Astrocyte (in vitro differentiated cells and primary cell): ENCODE results near the gene KRTAP10-6.

Source experiments
- EZH2 ChIP-seq: IDR thresholded peaks from 2 replicates; pipeline ENCODE4 v1.6.1; 2012; ENCODE audit warnings: mild to moderate bottlenecking, low read length, inconsistent platforms; ENCODE audit not compliant: insufficient read depth
- TF ChIP-seq, protein P1 (sequence below): IDR thresholded peaks from 2 replicates; pipeline ENCODE4 v1.5.1; 2011; ENCODE audit warnings: low read depth, mild to moderate bottlenecking, inconsistent platforms, low read length, moderate library complexity; ENCODE audit not compliant: insufficient read depth

DNA sequence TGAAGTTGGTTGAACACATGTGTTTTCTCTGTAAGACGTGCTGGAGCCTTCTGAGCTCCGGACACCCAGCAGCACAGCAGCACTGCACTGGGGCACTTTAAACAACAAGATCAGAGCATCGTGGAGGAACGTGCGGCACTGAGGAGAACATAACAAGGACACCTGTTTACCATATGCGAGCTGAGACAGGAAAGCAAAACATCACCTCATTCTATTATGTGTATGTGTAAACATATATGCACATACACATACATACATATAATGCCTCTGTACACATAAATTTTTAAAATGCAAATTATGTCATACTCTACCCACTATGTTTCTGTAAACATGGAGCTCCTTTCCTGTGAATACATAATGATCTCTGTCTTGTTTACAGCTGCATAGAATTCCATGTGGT is 3.2 kb upstream of the KRTAP10-6 start:
- TF ChIP-seq, protein P1, sequence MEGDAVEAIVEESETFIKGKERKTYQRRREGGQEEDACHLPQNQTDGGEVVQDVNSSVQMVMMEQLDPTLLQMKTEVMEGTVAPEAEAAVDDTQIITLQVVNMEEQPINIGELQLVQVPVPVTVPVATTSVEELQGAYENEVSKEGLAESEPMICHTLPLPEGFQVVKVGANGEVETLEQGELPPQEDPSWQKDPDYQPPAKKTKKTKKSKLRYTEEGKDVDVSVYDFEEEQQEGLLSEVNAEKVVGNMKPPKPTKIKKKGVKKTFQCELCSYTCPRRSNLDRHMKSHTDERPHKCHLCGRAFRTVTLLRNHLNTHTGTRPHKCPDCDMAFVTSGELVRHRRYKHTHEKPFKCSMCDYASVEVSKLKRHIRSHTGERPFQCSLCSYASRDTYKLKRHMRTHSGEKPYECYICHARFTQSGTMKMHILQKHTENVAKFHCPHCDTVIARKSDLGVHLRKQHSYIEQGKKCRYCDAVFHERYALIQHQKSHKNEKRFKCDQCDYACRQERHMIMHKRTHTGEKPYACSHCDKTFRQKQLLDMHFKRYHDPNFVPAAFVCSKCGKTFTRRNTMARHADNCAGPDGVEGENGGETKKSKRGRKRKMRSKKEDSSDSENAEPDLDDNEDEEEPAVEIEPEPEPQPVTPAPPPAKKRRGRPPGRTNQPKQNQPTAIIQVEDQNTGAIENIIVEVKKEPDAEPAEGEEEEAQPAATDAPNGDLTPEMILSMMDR, result no peak
- no peak for TF ChIP-seq EZH2
